ENCODE data around the gene UTS2R. TPM values are rescaled to one million over a fixed set of nuclear protein-coding genes. Genes with fewer than 3 reads are reported as not detected.

UTS2R gene
- polyA plus RNA-seq, 1 donor (not counting 4 experiments of a cell fraction or from before 2014, with no cell fraction given) = not detected

GRCh38 chr17:82348434-82348833 is 23.1 kb upstream of the UTS2R start:
- no peak overlapping the region for H2AFZ ChIP-seq (ENCODE audit: control insufficient read depth, low read length)
- H3K9ac ChIP-seq (ENCODE audit: control insufficient read depth, extremely low read depth, insufficient read depth, low read length) = no peak overlapping the region
- no peak for TF ChIP-seq CTCF (optimal IDR thresholded peaks at IDR 0.05 in 1 of 3, IDR thresholded peaks at IDR 0.05 in 1 of 3, conservative IDR thresholded peaks at IDR 0.05 in 1 of 3; ENCODE audit: extremely low read depth in 1 of 3, insufficient read depth in 2 of 3, low read length in 3 of 3)
- no peak for TF ChIP-seq EZH2 (IDR thresholded peaks at IDR 0.05; ENCODE audit: low read length)
- no peak overlapping the region for H3K4me2 ChIP-seq (ENCODE audit: control insufficient read depth, extremely low read depth, insufficient read depth, low read depth, low read length)
- no peak overlapping the region for H3K4me3 ChIP-seq (ENCODE audit: control insufficient read depth in 2 of 3, extremely low read depth in 1 of 3, insufficient read depth in 2 of 3, low read depth in 1 of 3, low read length in 3 of 3)
- dilution Hi-C loops (cut with MboI; ENCODE audit: extremely low pct_ligation_motif_present, low sequenced_read_pairs) = loop anchor here (10.0 kb wide), 1 partner anchor 86 kb away; no protein-coding TSS in a partner anchor
- peaks cover 15% of the 10 kb centered on the region for H3K27me3 ChIP-seq (ENCODE audit: control insufficient read depth, extremely low read depth, insufficient read depth, low read length)
- H3K4me1 ChIP-seq (ENCODE audit: control insufficient read depth, extremely low read depth, insufficient read depth, low read length) = no peaks in the 10 kb centered on the region
- H3K36me3 ChIP-seq (ENCODE audit: control insufficient read depth in 2 of 2, extremely low read depth in 1 of 2, insufficient read depth in 2 of 2, low read length in 2 of 2) = no peaks in the 10 kb centered on the region
- no peaks in the 10 kb centered on the region for H3K79me2 ChIP-seq (ENCODE audit: control insufficient read depth, insufficient read depth, low read length)
- no peak for FAIRE-seq
- H3K27ac ChIP-seq (ENCODE audit: control insufficient read depth, insufficient read depth, low read length) = no peak overlapping the region
- no peaks in the 10 kb centered on the region for H3K9me3 ChIP-seq (ENCODE audit: control insufficient read depth, low read depth, low read length)
- no peaks in the 10 kb centered on the region for H3K9me1 ChIP-seq (ENCODE audit: control insufficient read depth, extremely low read depth, insufficient read depth, low read length)
- H4K20me1 ChIP-seq (ENCODE audit: control insufficient read depth, extremely low read depth, insufficient read depth, low read length) = peaks cover 4% of the 10 kb centered on the region
- no peak for DNase-seq (ENCODE audit: low read depth, low spot score)

GRCh38 chr17:82348866-82349265 is 22.7 kb upstream of the UTS2R start:
- FAIRE-seq = no peak
- Histone ChIP-seq H3K9ac (ENCODE audit: control insufficient read depth, extremely low read depth, insufficient read depth, low read length) (no peak overlapping the region), H3K4me2 (ENCODE audit: control insufficient read depth, extremely low read depth, insufficient read depth, low read depth, low read length) (no peak overlapping the region), H3K79me2 (ENCODE audit: control insufficient read depth, insufficient read depth, low read length) (no peaks in the 10 kb centered on the region), H3K4me1 (ENCODE audit: control insufficient read depth, extremely low read depth, insufficient read depth, low read length) (no peaks in the 10 kb centered on the region), H3K9me1 (ENCODE audit: control insufficient read depth, extremely low read depth, insufficient read depth, low read length) (no peaks in the 10 kb centered on the region), H3K9me3 (ENCODE audit: control insufficient read depth, low read depth, low read length) (no peaks in the 10 kb centered on the region), H4K20me1 (ENCODE audit: control insufficient read depth, extremely low read depth, insufficient read depth, low read length) (peaks cover 4% of the 10 kb centered on the region), H3K27me3 (ENCODE audit: control insufficient read depth, extremely low read depth, insufficient read depth, low read length) (peaks cover 15% of the 10 kb centered on the region), H3K4me3 (ENCODE audit: control insufficient read depth in 2 of 3, extremely low read depth in 1 of 3, insufficient read depth in 2 of 3, low read depth in 1 of 3, low read length in 3 of 3) (no peak overlapping the region), H3K27ac (ENCODE audit: control insufficient read depth, insufficient read depth, low read length) (no peak overlapping the region), H2AFZ (ENCODE audit: control insufficient read depth, low read length) (no peak overlapping the region), H3K36me3 (ENCODE audit: control insufficient read depth in 2 of 2, extremely low read depth in 1 of 2, insufficient read depth in 2 of 2, low read length in 2 of 2) (no peaks in the 10 kb centered on the region)
- no peak for TF ChIP-seq EZH2 (IDR thresholded peaks at IDR 0.05; ENCODE audit: low read length)
- no peak for DNase-seq (ENCODE audit: low read depth, low spot score)
- dilution Hi-C loops (cut with MboI; ENCODE audit: extremely low pct_ligation_motif_present, low sequenced_read_pairs) = loop anchor here (10.0 kb wide), 1 partner anchor 86 kb away; no protein-coding TSS in a partner anchor

GRCh38 chr17:82349287-82349701 is 22.3 kb upstream of the UTS2R start:
- Histone ChIP-seq H3K4me2 (ENCODE audit: control insufficient read depth, extremely low read depth, insufficient read depth, low read depth, low read length) (no peak overlapping the region), H3K9me1 (ENCODE audit: control insufficient read depth, extremely low read depth, insufficient read depth, low read length) (no peaks in the 10 kb centered on the region), H3K9me3 (ENCODE audit: control insufficient read depth, low read depth, low read length) (no peaks in the 10 kb centered on the region), H3K36me3 (ENCODE audit: control insufficient read depth in 2 of 2, extremely low read depth in 1 of 2, insufficient read depth in 2 of 2, low read length in 2 of 2) (no peaks in the 10 kb centered on the region), H3K79me2 (ENCODE audit: control insufficient read depth, insufficient read depth, low read length) (no peaks in the 10 kb centered on the region), H3K4me1 (ENCODE audit: control insufficient read depth, extremely low read depth, insufficient read depth, low read length) (no peaks in the 10 kb centered on the region), H3K27ac (ENCODE audit: control insufficient read depth, insufficient read depth, low read length) (no peak overlapping the region), H3K27me3 (ENCODE audit: control insufficient read depth, extremely low read depth, insufficient read depth, low read length) (peaks cover 15% of the 10 kb centered on the region), H4K20me1 (ENCODE audit: control insufficient read depth, extremely low read depth, insufficient read depth, low read length) (peaks cover 4% of the 10 kb centered on the region), H3K4me3 (ENCODE audit: control insufficient read depth in 2 of 3, extremely low read depth in 1 of 3, insufficient read depth in 2 of 3, low read depth in 1 of 3, low read length in 3 of 3) (no peak overlapping the region), H3K9ac (ENCODE audit: control insufficient read depth, extremely low read depth, insufficient read depth, low read length) (no peak overlapping the region), H2AFZ (ENCODE audit: control insufficient read depth, low read length) (no peak overlapping the region)
- dilution Hi-C loops (cut with MboI; ENCODE audit: extremely low pct_ligation_motif_present, low sequenced_read_pairs) = loop anchor here (10.0 kb wide), 1 partner anchor 86 kb away; no protein-coding TSS in a partner anchor
- DNase-seq (ENCODE audit: low read depth, low spot score) (no peak), FAIRE-seq (no peak)
- TF ChIP-seq EZH2 (IDR thresholded peaks at IDR 0.05; ENCODE audit: low read length) (no peak), CTCF (optimal IDR thresholded peaks at IDR 0.05 in 1 of 3, IDR thresholded peaks at IDR 0.05 in 1 of 3, conservative IDR thresholded peaks at IDR 0.05 in 1 of 3; ENCODE audit: extremely low read depth in 1 of 3, insufficient read depth in 2 of 3, low read length in 3 of 3) (no peak)
